A549 (cell line): ENCODE measurements around the gene VSIG4. TPM values are rescaled to one million over a fixed set of nuclear protein-coding genes. Genes with fewer than 3 reads are reported as not detected.

Source experiments
- ATAC-seq, 2 experiments: fragments of 200-7000 bp in 1 of 2; fragments of >200 bp in 1 of 2; cut with Nextera tagmentation in 1 of 2; cut with Tn5 transposase in 1 of 2; 3 replicates each; pipeline versions ENCODE4 v1.8.0 to v1.9.1; 2018 to 2020; ENCODE audit warnings: mild to moderate bottlenecking in 1 of 2, moderate library complexity in 1 of 2
- CTCF ChIA-PET: fragments of 300-600 bp; sonication (Branson Sonifier 250); formaldehyde crosslinking; extraction: SDS; loops from one replicate; lab custom pipeline; 2021; ENCODE audit warnings: antibody characterized with exemption, inconsistent platforms; lab: Yijun Ruan, JAX
- POLR2A ChIA-PET: fragments of 350-600 bp; formaldehyde crosslinking; extraction: SDS; loops from one replicate; lab custom pipeline; 2021; ENCODE audit warnings: antibody characterized with exemption, inconsistent platforms; lab: Yijun Ruan, JAX
- DNase-seq, 2 experiments: peaks; one replicate each; pipeline versions ENCODE4 v3.0.0 to v3.0.0-alpha.2; 2011 to 2016; ENCODE audit warnings: low read depth in 1 of 2, low spot score in 1 of 2
- FAIRE-seq: peaks from 2 replicates; lab custom pipeline; 2011; peaks lifted over from hg19 to GRCh38; lab: Jason Lieb, UNC
- H3K27ac ChIP-seq, 2 experiments: fragments of >200 bp; sonication (Bioruptor Twin); formaldehyde crosslinking; 3 replicates each; pipeline ENCODE4 v1.5.1; 2016 to 2017
- H3K4me1 ChIP-seq: fragments of >200 bp; sonication (Bioruptor Twin); formaldehyde crosslinking; 3 replicates; pipeline ENCODE4 v1.6.1; 2016
- H3K4me2 ChIP-seq: fragments of >200 bp; sonication (Bioruptor Twin); formaldehyde crosslinking; 3 replicates; pipeline ENCODE4 v1.6.1; 2016
- H3K4me3 ChIP-seq: fragments of >200 bp; sonication (Bioruptor Twin); formaldehyde crosslinking; 3 replicates; pipeline ENCODE4 v1.5.1; 2016
- H3K9me3 ChIP-seq: fragments of >200 bp; sonication (Bioruptor Twin); formaldehyde crosslinking; 3 replicates; pipeline ENCODE4 v1.6.1; 2016
- ATOH8 ChIP-seq: fragments of 250-450 bp; sonication (Bioruptor Pico); IDR thresholded peaks from 2 replicates; pipeline ENCODE4 v1.5.0; 2020; ENCODE audit warnings: low read depth, mild to moderate bottlenecking, moderate library complexity
- CBX2 ChIP-seq: fragments of 200-600 bp; sonication (generic); IDR thresholded peaks from 2 replicates; pipeline ENCODE4 v1.6.1; 2016; ENCODE audit warnings: low read depth, mild to moderate bottlenecking, borderline replicate concordance
- CBX8 ChIP-seq: fragments of 200-600 bp; sonication (generic); IDR thresholded peaks from 2 replicates; pipeline ENCODE4 v1.6.1; 2016
- CEBPB ChIP-seq, 2 experiments: fragments of >200 bp in 1 of 2; sonication (Bioruptor Twin) in 1 of 2; formaldehyde crosslinking in 1 of 2; IDR thresholded peaks; 2 replicates each; pipeline ENCODE4 v1.6.1; 2012 to 2016
- CHD2 ChIP-seq: fragments of 150-350 bp; IDR thresholded peaks from 2 replicates; pipeline ENCODE4 v1.6.1; 2014; ENCODE audit warnings: low read length; ENCODE audit not compliant: partially characterized antibody
- CHD4 ChIP-seq: fragments of 200-600 bp; sonication (generic); IDR thresholded peaks from 2 replicates; pipeline ENCODE4 v1.6.1; 2016; ENCODE audit warnings: antibody characterized with exemption, mild to moderate bottlenecking, borderline replicate concordance
- FOXS1 ChIP-seq: fragments of 250-450 bp; sonication (Bioruptor Pico); IDR thresholded peaks from 2 replicates; pipeline ENCODE4 v1.5.0; 2020; ENCODE audit warnings: mild to moderate bottlenecking, moderate library complexity
- HOXB13 ChIP-seq: fragments of 250-450 bp; sonication (Bioruptor Pico); IDR thresholded peaks from 2 replicates; pipeline ENCODE4 v1.5.0; 2020; ENCODE audit warnings: low read depth, mild to moderate bottlenecking, moderate library complexity
- HOXB5 ChIP-seq: fragments of 250-450 bp; sonication (Bioruptor Pico); IDR thresholded peaks from 2 replicates; pipeline ENCODE4 v1.5.0; 2020; ENCODE audit warnings: mild to moderate bottlenecking, moderate library complexity
- JUNB ChIP-seq: fragments of >200 bp; sonication (Bioruptor Twin); formaldehyde crosslinking; IDR thresholded peaks from 2 replicates; pipeline ENCODE4 v1.6.1; 2016
- MYC ChIP-seq: IDR thresholded peaks from 2 replicates; pipeline ENCODE4 v1.6.1; 2012; ENCODE audit warnings: mild to moderate bottlenecking, inconsistent platforms, low read length, improper control_type of control experiment, borderline replicate concordance
- NFE2L2 ChIP-seq: fragments of 150-350 bp; conservative IDR thresholded peaks from 2 replicates; pipeline ENCODE4 v1.6.1; 2014; ENCODE audit warnings: low read length
- POLR2AphosphoS2 ChIP-seq: conservative IDR thresholded peaks from 2 replicates; pipeline ENCODE4 v1.6.1; 2012; ENCODE audit warnings: low read length, improper control_type of control experiment, inconsistent platforms
- RAD21 ChIP-seq, 2 experiments: fragments of >200 bp in 1 of 2; sonication (Bioruptor Twin) in 1 of 2; formaldehyde crosslinking in 1 of 2; IDR thresholded peaks in 1 of 2; conservative IDR thresholded peaks in 1 of 2; 2 replicates in 1 of 2; 3 replicates in 1 of 2; pipeline ENCODE4 v1.6.1; 2012 to 2018; ENCODE audit warnings: inconsistent platforms in 1 of 2
- REST ChIP-seq: fragments of 200-600 bp; sonication (generic); IDR thresholded peaks from 2 replicates; pipeline ENCODE4 v1.6.1; 2016; ENCODE audit warnings: antibody characterized with exemption, mild to moderate bottlenecking, moderate library complexity
- RFX5 ChIP-seq: fragments of 450-650 bp; IDR thresholded peaks from 2 replicates; pipeline ENCODE4 v1.7.1; 2014; ENCODE audit warnings: antibody characterized with exemption, mild to moderate bottlenecking, moderate library complexity
- RNF2 ChIP-seq: fragments of 200-600 bp; sonication (generic); IDR thresholded peaks from 2 replicates; pipeline ENCODE4 v1.6.1; 2016; ENCODE audit warnings: low read depth, mild to moderate bottlenecking, antibody characterized with exemption, moderate library complexity, borderline replicate concordance
- TP53 ChIP-seq: fragments of 250-450 bp; sonication (Bioruptor Pico); IDR thresholded peaks from 2 replicates; pipeline ENCODE4 v1.5.0; 2021; ENCODE audit warnings: mild to moderate bottlenecking, moderate library complexity
- USF2 ChIP-seq: fragments of 450-650 bp; IDR thresholded peaks from 2 replicates; pipeline ENCODE4 v1.6.1; 2014; ENCODE audit warnings: antibody characterized with exemption
- ZC3H11A ChIP-seq: fragments of 450-650 bp; IDR thresholded peaks from 2 replicates; pipeline ENCODE4 v1.6.1; 2014; ENCODE audit warnings: antibody characterized with exemption, mild to moderate bottlenecking
- ZFP36 ChIP-seq: fragments of 450-650 bp; IDR thresholded peaks from 2 replicates; pipeline ENCODE4 v1.6.1; 2014; ENCODE audit warnings: borderline replicate concordance; ENCODE audit not compliant: partially characterized antibody
- ZNF302 ChIP-seq: fragments of 250-450 bp; sonication (Bioruptor Pico); IDR thresholded peaks from 2 replicates; pipeline ENCODE4 v1.9.0; 2021; ENCODE audit warnings: inconsistent platforms, mild to moderate bottlenecking, moderate library complexity
- ZSCAN20 ChIP-seq: fragments of 250-450 bp; sonication (Bioruptor Pico); IDR thresholded peaks from 2 replicates; pipeline ENCODE4 v1.8.0; 2022; ENCODE audit warnings: mild to moderate bottlenecking, moderate library complexity
- WGBS: methylation state at CpG from one replicate; pipeline ENCODE4 v1.1.6; 2017; ENCODE audit errors: missing lambda C conversion rate; 5-methylcytosine and 5-hydroxymethylcytosine counted together
- polyA plus RNA-seq, 4 experiments: library from polyadenylated mRNA; depleted of rRNA in 3 of 4; stranded (reverse); fragments of >200 nt; fragmentation: RNase III in 1 of 4; extraction: RNeasy Plus Mini Kit Qiagen cat#74134 plus additional on column Dnase treatment in 1 of 4; gene quantifications; 2 replicates in 3 of 4; 3 replicates in 1 of 4; pipeline ENCODE4 v1.2.3, GENCODE V29; 2011 to 2017
- TF ChIP-seq, protein P1 (sequence below): IDR thresholded peaks from 2 replicates; pipeline ENCODE4 v1.6.1; 2012

VSIG4 gene
- polyA plus RNA-seq, 2 of the 4 experiments (the other 2 are of a cell fraction) = not detected

DNA sequence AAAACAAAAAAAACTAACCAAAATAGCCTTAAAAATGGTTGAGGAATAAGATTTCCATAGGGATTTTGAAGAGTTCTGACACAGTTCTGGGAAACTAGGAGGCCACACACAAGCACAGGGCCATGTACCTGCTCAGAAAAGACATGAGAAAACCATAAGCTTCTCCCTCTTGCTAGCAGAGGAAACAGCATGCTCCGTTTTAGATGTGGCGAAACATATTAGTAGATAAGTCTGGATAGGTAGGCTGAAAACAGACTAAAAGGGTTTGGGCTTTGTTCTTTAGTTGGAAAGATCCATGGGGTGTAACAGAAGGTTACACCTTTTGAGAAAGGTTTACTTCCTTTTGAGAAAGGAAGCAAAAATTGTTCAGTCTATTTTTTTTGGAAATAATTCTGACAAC, 10.9 kb downstream of the VSIG4 start:
- WGBS = 3% methylated on average over 2 of the region's 2 CpGs
- ATAC-seq (no peak), DNase-seq (no peak), FAIRE-seq (no peak)
- Histone ChIP-seq H3K27ac (no peak overlapping the region), H3K9me3 (no peaks in the 10 kb centered on the region), H3K4me2 (no peak overlapping the region), H3K4me1 (no peaks in the 10 kb centered on the region), H3K4me3 (no peak overlapping the region)
- no peak for TF ChIP-seq CHD4
- no peak for TF ChIP-seq HOXB5
- TF ChIP-seq USF2 = no peak
- TF ChIP-seq ZSCAN20 (CRISPR knock-in tag) = no peak
- no peak for TF ChIP-seq ZC3H11A
- TF ChIP-seq ZNF302 (CRISPR knock-in tag) = no peak
- no peak for TF ChIP-seq FOXS1 (CRISPR knock-in tag)
- TF ChIP-seq CBX2 = no peak
- no peak for TF ChIP-seq NFE2L2
- no peak for TF ChIP-seq HOXB13 (CRISPR knock-in tag)
- TF ChIP-seq, all 56 proteins: peak for 0
- POLR2A ChIA-PET = no interaction called here
- CTCF ChIA-PET = interaction anchor here (0.8 kb wide), 1 partner anchor 420 kb away, joined by 3 read pairs; no protein-coding TSS in a partner anchor

GRCh38 chrX:66024570-66024969, 15.3 kb downstream of the VSIG4 start:
- ChIA-PET POLR2A (no interaction called here), CTCF (no interaction called here)
- ATAC-seq (no peak), FAIRE-seq (no peak), DNase-seq (no peak)
- no peak overlapping the region for H3K4me2 ChIP-seq
- TF ChIP-seq POLR2AphosphoS2 = no peak
- TF ChIP-seq CBX8 = no peak
- no peak for TF ChIP-seq JUNB
- TF ChIP-seq, protein P1, sequence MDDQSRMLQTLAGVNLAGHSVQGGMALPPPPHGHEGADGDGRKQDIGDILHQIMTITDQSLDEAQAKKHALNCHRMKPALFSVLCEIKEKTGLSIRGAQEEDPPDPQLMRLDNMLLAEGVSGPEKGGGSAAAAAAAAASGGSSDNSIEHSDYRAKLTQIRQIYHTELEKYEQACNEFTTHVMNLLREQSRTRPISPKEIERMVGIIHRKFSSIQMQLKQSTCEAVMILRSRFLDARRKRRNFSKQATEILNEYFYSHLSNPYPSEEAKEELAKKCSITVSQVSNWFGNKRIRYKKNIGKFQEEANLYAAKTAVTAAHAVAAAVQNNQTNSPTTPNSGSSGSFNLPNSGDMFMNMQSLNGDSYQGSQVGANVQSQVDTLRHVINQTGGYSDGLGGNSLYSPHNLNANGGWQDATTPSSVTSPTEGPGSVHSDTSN = no peak
- TF ChIP-seq TP53 (CRISPR knock-in tag) = no peak
- TF ChIP-seq ATOH8 = no peak
- no peak for TF ChIP-seq CEBPB (IDR thresholded peaks at IDR 0.05)
- no peak for TF ChIP-seq RNF2
- TF ChIP-seq HOXB5 = no peak
- TF ChIP-seq MYC = no peak
- TF ChIP-seq CBX2 = no peak
- TF ChIP-seq REST = no peak
- no peak for TF ChIP-seq CHD2
- TF ChIP-seq NFE2L2 = no peak
- TF ChIP-seq ZFP36 = no peak
- TF ChIP-seq RFX5 = no peak
- TF ChIP-seq RAD21 (conservative IDR thresholded peaks at IDR 0.05 in 1 of 2, IDR thresholded peaks at IDR 0.05 in 1 of 2) = no peak
- no peak overlapping the region for H3K4me3 ChIP-seq
- no peak overlapping the region for H3K27ac ChIP-seq
- no peaks in the 10 kb centered on the region for H3K4me1 ChIP-seq
- 0% methylated on average over 2 of the region's 2 CpGs for WGBS
- H3K9me3 ChIP-seq = no peaks in the 10 kb centered on the region
